IPS-NIHi7 (cell line): ENCODE measurements around the gene FAM90A26.
"Not testable (repeated sequence)": the region's sequence is repeated elsewhere in the genome, so short reads cannot be mapped to it uniquely, and the experiment has no call there.

Source experiments
- DNase-seq: peaks from one replicate; pipeline ENCODE4 v3.0.0; 2012; ENCODE audit warnings: mixed read lengths; ENCODE audit errors: extremely low spot score

Gene FAM90A26

DNA sequence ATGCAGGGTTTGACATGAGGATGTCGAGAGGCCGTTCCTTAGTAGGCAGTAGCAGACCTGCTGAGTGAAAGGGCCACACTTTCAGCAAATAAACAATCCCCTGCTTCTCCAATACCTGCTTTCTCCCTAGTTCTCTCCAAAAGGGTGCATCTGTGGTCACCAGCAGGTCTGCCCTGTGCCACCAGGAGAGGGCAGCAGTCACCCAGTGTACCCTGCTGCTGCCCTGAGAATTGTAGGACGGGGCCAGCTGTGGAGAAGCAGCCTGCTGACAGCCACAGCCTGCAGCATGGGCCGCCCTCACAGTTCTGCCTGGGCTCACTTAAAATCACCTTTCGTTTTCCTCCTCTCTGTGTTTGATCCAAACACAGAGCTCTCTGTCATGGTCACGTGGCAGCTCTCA lies 11.8 kb upstream of the FAM90A26 start:
- not testable (repeated sequence) for DNase-seq

DNA sequence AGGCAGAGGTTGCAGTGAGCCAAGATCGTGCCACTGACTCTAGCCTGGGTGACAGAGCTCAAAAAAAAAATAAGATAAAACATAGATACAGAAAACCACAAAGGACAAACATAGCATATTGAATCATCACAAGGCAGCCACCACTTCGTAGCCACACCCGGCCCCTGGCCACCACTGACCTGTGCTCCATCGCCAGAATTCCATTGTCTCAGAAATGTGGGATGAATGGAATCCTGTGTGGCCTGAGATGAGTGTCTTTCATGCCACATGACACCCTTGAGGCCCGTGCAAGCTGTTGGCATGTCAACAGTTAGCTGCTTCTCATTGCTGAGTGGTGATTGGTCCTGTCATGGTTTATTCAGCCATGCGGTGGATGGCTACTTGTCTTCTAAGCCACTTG lies 10.2 kb upstream of the FAM90A26 start:
- not testable (repeated sequence) for DNase-seq

DNA sequence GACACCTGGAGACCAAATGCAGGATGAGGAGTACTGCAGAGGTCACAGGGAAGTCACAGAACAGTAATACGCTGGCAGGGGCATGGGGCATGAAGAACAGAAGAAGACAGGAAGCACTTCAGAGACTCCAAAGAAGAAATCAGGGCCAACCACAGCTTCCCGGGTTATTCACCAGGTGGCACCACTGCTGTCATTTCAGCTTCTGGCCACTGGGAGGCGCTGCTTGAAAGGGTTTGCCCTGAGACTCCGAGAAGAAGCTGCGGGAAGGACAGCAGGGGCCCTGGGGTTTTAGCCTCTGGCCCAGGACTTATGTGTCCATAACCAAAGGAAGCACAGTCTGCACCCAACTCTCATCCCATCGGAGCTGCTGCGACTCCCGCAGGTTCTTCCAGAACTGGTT lies 4.2 kb upstream of the FAM90A26 start:
- DNase-seq, result not testable (repeated sequence)

DNA sequence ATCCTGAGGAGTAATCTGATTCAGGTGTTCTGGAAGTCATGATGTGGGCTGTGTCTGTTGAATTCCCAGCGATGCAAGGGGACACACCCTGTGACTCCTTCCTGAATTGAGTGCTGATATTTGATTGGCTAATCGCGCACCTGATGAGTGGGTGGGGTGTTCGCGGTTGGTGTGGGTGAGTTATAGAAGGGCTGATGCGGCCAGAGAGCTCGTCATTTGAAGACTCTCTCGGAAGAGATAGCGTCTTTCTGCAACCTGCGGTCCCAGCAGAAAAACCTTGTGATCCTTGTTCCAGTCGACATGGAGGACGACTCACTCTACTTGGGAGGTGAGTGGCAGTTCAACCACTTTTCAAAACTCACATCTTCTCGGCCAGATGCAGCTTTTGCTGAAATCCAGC lies 40.1 kb downstream of the FAM90A26 start, which contains the start of gene USP17L10:
Gene USP17L10, plus strand, starts transcription at position 301 of the 400 bp plus-strand sequence. Its CDS starts 0 bp downstream, at position 301.
- DNase-seq, result not testable (repeated sequence)

DNA sequence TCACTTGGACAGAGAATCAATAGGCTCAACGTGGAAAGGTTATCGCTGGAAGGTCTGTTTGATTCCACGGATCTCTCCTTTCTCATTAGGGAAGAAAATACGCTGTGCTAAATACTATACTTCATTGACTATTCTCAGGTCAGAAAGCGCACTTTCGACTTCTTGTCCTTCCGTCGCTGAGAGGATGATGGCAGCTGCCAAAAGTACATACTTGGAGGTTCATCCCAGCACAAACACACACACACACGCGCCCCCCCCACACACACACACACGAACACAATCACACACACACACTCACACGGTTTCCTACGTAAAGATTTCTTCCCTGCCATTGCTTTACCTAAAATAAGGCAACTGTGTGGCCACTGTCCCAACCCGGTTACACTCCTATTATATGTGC lies 44.5 kb downstream of the FAM90A26 start:
- DNase-seq, result not testable (repeated sequence)

DNA sequence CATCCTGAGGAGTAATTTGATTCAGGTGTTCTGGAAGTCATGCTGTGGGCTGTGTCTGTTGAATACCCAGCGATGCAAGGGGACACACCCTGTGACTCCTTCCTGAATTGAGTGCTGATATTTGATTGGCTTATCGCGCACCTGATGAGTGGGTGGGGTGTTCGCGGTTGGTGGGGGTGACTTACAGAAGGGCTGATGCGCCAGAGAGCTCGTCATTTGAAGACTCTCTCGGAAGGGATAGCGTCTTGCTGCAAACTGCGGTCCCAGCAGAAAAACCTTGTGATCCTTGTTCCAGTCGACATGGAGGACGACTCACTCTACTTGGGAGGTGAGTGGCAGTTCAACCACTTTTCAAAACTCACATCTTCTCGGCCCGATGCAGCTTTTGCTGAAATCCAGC lies 44.9 kb downstream of the FAM90A26 start, which contains the start of gene USP17L11:
Gene USP17L11, plus strand, starts transcription at position 301 of the 400 bp plus-strand sequence. Its CDS starts 0 bp downstream, at position 301.
- not testable (repeated sequence) for DNase-seq

DNA sequence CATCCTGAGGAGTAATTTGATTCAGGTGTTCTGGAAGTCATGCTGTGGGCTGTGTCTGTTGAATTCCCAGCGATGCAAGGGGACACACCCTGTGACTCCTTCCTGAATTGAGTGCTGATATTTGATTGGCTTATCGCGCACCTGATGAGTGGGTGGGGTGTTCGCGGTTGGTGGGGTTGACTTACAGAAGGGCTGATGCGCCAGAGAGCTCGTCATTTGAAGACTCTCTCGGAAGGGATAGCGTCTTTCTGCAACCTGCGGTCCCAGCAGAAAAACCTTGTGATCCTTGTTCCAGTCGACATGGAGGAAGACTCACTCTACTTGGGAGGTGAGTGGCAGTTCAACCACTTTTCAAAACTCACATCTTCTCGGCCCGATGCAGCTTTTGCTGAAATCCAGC lies 49.6 kb downstream of the FAM90A26 start, which contains the start of gene USP17L12:
Gene USP17L12, plus strand, starts transcription at position 301 of the 400 bp plus-strand sequence. Its CDS starts 0 bp downstream, at position 301.
- not testable (repeated sequence) for DNase-seq

DNA sequence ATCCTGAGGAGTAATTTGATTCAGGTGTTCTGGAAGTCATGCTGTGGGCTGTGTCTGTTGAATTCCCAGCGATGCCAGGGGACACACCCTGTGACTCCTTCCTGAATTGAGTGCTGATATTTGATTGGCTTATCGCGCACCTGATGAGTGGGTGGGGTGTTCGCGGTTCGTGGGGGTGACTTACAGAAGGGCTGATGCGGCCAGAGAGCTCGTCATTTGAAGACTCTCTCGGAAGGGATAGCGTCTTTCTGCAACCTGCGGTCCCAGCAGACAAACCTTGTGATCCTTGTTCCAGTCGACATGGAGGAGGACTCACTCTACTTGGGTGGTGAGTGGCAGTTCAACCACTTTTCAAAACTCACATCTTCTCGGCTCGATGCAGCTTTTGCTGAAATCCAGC lies 54.4 kb downstream of the FAM90A26 start, which contains the start of gene USP17L13:
Gene USP17L13, plus strand, starts transcription at position 301 of the 400 bp plus-strand sequence. Its CDS starts 0 bp downstream, at position 301.
- not testable (repeated sequence) for DNase-seq
